Medulla oblongata (tissue), 1 donor: ENCODE results near the gene ANG.

ENCODE experiments used
- DNase-seq: peaks from one replicate; pipeline ENCODE4 v3.0.0-alpha.2; 2015; ENCODE audit errors: extremely low spot score

The ANG gene

DNA sequence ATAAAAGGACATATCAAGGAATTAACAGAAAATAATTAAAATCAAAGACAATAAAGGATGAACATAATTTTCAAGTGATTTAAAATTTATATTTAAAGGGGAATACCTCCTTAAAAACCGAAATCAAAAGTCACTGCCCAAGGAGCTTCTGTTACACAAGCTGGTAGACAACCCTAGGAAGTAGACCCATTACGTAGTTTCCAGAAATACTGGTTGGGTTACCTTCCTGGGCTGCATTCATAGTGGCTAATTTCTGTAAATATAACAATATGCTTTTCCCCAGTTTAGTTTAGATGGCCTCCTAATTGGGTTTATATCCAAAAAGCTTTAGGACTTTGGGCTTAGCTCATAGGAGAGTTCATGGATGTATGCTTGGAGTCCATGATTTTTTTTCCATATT is 55.0 kb downstream of the ANG start:
- no peak for DNase-seq
